ENCODE measurements around the gene RERE.
A peak's percentile ranks its signal among the peaks of the same experiment; 100 is the strongest.
"Not testable (repeated sequence)": the region's sequence is repeated elsewhere in the genome, so short reads cannot be mapped to it uniquely, and the experiment has no call there.

Gene RERE

GRCh38 chr1:8460784-8461183 is 356.7 kb downstream of the RERE start:
- peak in 1 of 51 donors; percentile 30 for DNase-seq

- peak in 3 of 51 donors; percentile 15 to 44 (median 20) for DNase-seq
Measured at GRCh38 chr1:8460132-8460544, 357.3 kb downstream of the RERE start.

- no peak for DNase-seq
Measured at GRCh38 chr1:8458607-8459006, 358.8 kb downstream of the RERE start.

- no peak for DNase-seq
Measured at GRCh38 chr1:8457760-8458381, 359.6 kb downstream of the RERE start.

- DNase-seq, result no peak
Measured at GRCh38 chr1:8456991-8457390, 360.4 kb downstream of the RERE start.

- DNase-seq, result no peak
Measured at GRCh38 chr1:8456308-8456912, 361.0 kb downstream of the RERE start.

- DNase-seq, result no peak
Measured at GRCh38 chr1:8455700-8456307, 361.6 kb downstream of the RERE start.

GRCh38 chr1:8450312-8450711 is 367.1 kb downstream of the RERE start:
- DNase-seq, result no peak

GRCh38 chr1:8448911-8449661 is 368.4 kb downstream of the RERE start:
- DNase-seq, result peak in 4 of 51 donors; percentile 16 to 27 (median 21)

GRCh38 chr1:8448505-8448904 is 368.9 kb downstream of the RERE start:
- DNase-seq, result not testable (repeated sequence)

GRCh38 chr1:8447616-8448150 is 369.8 kb downstream of the RERE start:
- no peak for DNase-seq

- not testable (repeated sequence) for DNase-seq
Measured at GRCh38 chr1:8446119-8446518, 371.3 kb downstream of the RERE start.

- DNase-seq, result no peak
Measured at GRCh38 chr1:8443558-8444194, 373.8 kb downstream of the RERE start.

GRCh38 chr1:8441426-8441825 is 376.0 kb downstream of the RERE start:
- no peak for DNase-seq

- peak in 41 of 51 donors; percentile 21 to 85 (median 59) for DNase-seq
Measured at GRCh38 chr1:8439015-8439702, 378.3 kb downstream of the RERE start.

GRCh38 chr1:8438489-8438888 is 379.0 kb downstream of the RERE start:
- peak in 1 of 51 donors; percentile 18 for DNase-seq

- DNase-seq, result no peak
Measured at GRCh38 chr1:8437347-8437746, 380.1 kb downstream of the RERE start.

GRCh38 chr1:8435569-8436071 is 381.8 kb downstream of the RERE start:
- DNase-seq, result no peak

- no peak for DNase-seq
Measured at GRCh38 chr1:8434101-8434500, 383.3 kb downstream of the RERE start.

- no peak for DNase-seq
Measured at GRCh38 chr1:8431784-8432183, 385.7 kb downstream of the RERE start.

- no peak for DNase-seq
Measured at GRCh38 chr1:8431019-8431418, 386.4 kb downstream of the RERE start.
